Measurements from ENCODE around the gene PNMA5. TPM values are rescaled to one million over a fixed set of nuclear protein-coding genes. Genes with fewer than 3 reads are reported as not detected.
"Not testable (repeated sequence)": the region's sequence is repeated elsewhere in the genome, so short reads cannot be mapped to it uniquely, and the experiment has no call there.

Gene PNMA5
- total RNA-seq: not detected

GRCh38 chrX:152993933-152994332 is at the start of gene PNMA5:
PNMA5 (minus strand) TSS chrX:152994116; CDS start chrX:152991598, 2,518 bp downstream.
- intact Hi-C loops (cut with DNase I): no loop called here
- DNase-seq: no peak
- TF ChIP-seq CTCF (IDR thresholded peaks at IDR 0.05): no peak
- Histone ChIP-seq H3K27ac (no peak within 1 kb of the TSS), H3K4me1 (no peaks in the 10 kb centered on the region), H3K9ac (ENCODE audit: low read depth in 2 of 2, low read length in 2 of 2) (no peak within 1 kb of the TSS), H3K27me3 (no peaks in the 10 kb centered on the region), H3K36me3 (no peaks in the 10 kb centered on the region), H3K4me3 (no peak within 1 kb of the TSS), H3K9me3 (no peaks in the 10 kb centered on the region)

GRCh38 chrX:153032397-153033118 is 38.6 kb upstream of the PNMA5 start:
- Histone ChIP-seq H3K4me3 (peak overlapping the region; percentile 27), H3K27me3 (no peaks in the 10 kb centered on the region), H3K36me3 (no peaks in the 10 kb centered on the region), H3K9me3 (no peaks in the 10 kb centered on the region), H3K4me1 (no peaks in the 10 kb centered on the region), H3K9ac (ENCODE audit: low read depth in 2 of 2, low read length in 2 of 2) (no peak overlapping the region), H3K27ac (no peak overlapping the region)
- DNase-seq: peak; percentile 65
- TF ChIP-seq CTCF (IDR thresholded peaks at IDR 0.05): peak; percentile 63
- intact Hi-C loops (cut with DNase I): loop anchor here (5.0 kb wide), 1 partner anchor 475 kb away; no protein-coding TSS in a partner anchor

DNA sequence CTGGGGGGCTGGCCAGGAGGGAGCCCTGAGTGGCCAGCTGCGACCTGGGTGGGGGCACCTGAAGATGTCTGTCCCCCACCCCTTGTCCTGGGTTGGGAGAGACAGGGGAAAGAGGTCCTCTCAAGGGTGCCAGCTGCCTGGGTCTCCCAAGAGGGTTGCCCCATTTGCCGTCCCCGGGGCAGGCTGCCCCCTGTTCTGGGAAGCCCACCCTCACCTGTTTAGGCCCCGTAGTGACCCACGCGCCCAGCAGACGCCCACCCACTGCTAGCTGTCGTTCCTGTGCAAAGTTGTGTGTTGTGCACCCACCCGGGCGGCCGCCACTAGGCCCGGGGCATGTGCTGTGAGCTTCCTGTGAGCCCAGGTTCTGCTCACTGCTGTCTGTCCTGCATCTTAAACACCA is 36.9 kb upstream of the PNMA5 start:
- DNase-seq: no peak
- H3K36me3 ChIP-seq: no peaks in the 10 kb centered on the region
- intact Hi-C loops (cut with DNase I): loop anchor here (5.0 kb wide), 1 partner anchor 476 kb away; no protein-coding TSS in a partner anchor
- H3K4me1 ChIP-seq: no peaks in the 10 kb centered on the region
- no peak overlapping the region for H3K9ac ChIP-seq (ENCODE audit: low read depth in 2 of 2, low read length in 2 of 2)
- no peak overlapping the region for H3K27ac ChIP-seq
- H3K27me3 ChIP-seq: no peaks in the 10 kb centered on the region
- TF ChIP-seq CTCF (IDR thresholded peaks at IDR 0.05): no peak
- no peak overlapping the region for H3K4me3 ChIP-seq
- H3K9me3 ChIP-seq: no peaks in the 10 kb centered on the region

DNA sequence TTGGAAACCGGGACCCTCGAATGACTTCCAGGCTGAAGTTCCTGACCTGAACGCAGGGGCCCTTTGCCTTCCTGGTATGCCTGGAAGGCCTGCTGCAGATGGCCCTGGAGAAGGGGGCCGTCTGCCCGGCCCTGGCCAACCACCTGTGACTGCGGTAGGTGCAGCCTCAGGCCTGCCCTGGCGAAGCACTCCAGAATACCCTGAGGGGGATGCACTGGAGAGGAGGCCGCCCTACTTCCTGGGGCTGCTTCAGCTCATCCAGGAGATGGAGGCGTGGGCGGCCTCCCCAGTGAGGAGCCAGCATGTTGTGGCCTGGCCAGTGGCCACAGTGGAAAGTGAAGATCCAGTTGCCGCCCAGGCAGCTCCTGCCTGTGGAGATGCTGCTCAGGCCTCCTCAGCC is 36.0 kb upstream of the PNMA5 start:
- Histone ChIP-seq H3K36me3 (no peaks in the 10 kb centered on the region), H3K27ac (no peak overlapping the region), H3K9me3 (no peaks in the 10 kb centered on the region), H3K4me3 (no peak overlapping the region), H3K27me3 (no peaks in the 10 kb centered on the region), H3K4me1 (no peaks in the 10 kb centered on the region), H3K9ac (ENCODE audit: low read depth in 2 of 2, low read length in 2 of 2) (no peak overlapping the region)
- DNase-seq: no peak
- intact Hi-C loops (cut with DNase I): loop anchor here (5.0 kb wide), 2 partner anchors 412 to 477 kb away; no protein-coding TSS in a partner anchor
- TF ChIP-seq CTCF (IDR thresholded peaks at IDR 0.05): no peak

- Histone ChIP-seq H3K4me1 (no peaks in the 10 kb centered on the region), H3K4me3 (no peak overlapping the region), H3K36me3 (no peaks in the 10 kb centered on the region), H3K9me3 (no peaks in the 10 kb centered on the region), H3K9ac (ENCODE audit: low read depth in 2 of 2, low read length in 2 of 2) (no peak overlapping the region), H3K27ac (no peak overlapping the region), H3K27me3 (no peaks in the 10 kb centered on the region)
- no peak for DNase-seq
- TF ChIP-seq CTCF (IDR thresholded peaks at IDR 0.05): no peak
- intact Hi-C loops (cut with DNase I): loop anchor here (5.0 kb wide), 1 partner anchor 413 kb away; no protein-coding TSS in a partner anchor
These were observed 35.2 kb upstream of the PNMA5 start for GRCh38 chrX:153029162-153029561.

DNA sequence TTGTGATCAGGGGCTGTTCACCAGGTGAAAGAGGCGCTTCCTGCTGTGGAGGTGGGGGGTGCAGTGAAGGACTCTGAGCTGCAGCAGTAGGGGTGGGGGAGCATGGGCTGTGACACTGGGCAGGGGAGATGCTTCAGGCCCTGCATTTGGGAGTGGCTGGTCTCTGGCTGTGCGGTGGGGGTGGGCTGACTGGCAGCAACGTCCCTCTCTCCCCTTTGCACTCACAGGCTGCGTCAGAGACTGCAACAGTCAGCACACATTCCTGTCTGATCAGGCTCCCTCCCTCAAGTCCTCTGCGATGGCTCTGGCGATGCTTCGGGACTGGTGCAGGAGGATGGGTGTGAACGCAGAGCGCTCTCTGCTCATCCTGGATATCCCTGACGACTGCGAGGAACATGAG is 34.6 kb upstream of the PNMA5 start:
- not testable (repeated sequence) for H3K4me1 ChIP-seq; H3K36me3 ChIP-seq; H3K9ac ChIP-seq (ENCODE audit: low read depth in 2 of 2, low read length in 2 of 2); H3K9me3 ChIP-seq; H3K27ac ChIP-seq; H3K27me3 ChIP-seq; H3K4me3 ChIP-seq; DNase-seq
- intact Hi-C loops (cut with DNase I): loop anchor here (5.0 kb wide), 1 partner anchor 414 kb away; no protein-coding TSS in a partner anchor

DNA sequence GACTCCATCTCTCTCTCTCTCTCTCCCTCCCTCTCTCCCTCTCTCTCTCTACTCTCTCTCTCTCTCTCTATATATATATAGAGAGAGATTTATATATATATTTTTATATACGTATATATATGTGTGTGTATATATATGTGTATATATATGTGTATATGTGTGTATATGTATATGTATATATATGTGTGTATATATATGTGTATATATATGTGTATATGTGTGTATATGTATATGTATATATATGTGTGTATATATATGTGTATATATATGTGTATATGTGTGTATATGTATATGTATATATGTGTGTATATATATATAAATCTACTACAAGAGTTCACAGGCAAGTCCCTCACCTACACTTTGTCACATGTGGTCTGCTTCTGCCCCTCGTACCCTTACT is 32.6 kb upstream of the PNMA5 start:
- not testable (repeated sequence) for H3K4me3 ChIP-seq; H3K4me1 ChIP-seq; H3K9me3 ChIP-seq; DNase-seq; H3K36me3 ChIP-seq; H3K27ac ChIP-seq; H3K9ac ChIP-seq (ENCODE audit: low read depth in 2 of 2, low read length in 2 of 2); H3K27me3 ChIP-seq
- intact Hi-C loops (cut with DNase I): loop anchor here (5.0 kb wide), 1 partner anchor 416 kb away; no protein-coding TSS in a partner anchor

Data from colonic mucosa (tissue), 4 donors.